Fibroblast of skin of back (primary cell): ENCODE measurements around the gene CUX1.
"Not testable (repeated sequence)": the region's sequence is repeated elsewhere in the genome, so short reads cannot be mapped to it uniquely, and the experiment has no call there.

Experiments
- DNase-seq: peaks from one replicate; pipeline ENCODE4 v3.0.0-alpha.2; 2013

Gene CUX1

DNA sequence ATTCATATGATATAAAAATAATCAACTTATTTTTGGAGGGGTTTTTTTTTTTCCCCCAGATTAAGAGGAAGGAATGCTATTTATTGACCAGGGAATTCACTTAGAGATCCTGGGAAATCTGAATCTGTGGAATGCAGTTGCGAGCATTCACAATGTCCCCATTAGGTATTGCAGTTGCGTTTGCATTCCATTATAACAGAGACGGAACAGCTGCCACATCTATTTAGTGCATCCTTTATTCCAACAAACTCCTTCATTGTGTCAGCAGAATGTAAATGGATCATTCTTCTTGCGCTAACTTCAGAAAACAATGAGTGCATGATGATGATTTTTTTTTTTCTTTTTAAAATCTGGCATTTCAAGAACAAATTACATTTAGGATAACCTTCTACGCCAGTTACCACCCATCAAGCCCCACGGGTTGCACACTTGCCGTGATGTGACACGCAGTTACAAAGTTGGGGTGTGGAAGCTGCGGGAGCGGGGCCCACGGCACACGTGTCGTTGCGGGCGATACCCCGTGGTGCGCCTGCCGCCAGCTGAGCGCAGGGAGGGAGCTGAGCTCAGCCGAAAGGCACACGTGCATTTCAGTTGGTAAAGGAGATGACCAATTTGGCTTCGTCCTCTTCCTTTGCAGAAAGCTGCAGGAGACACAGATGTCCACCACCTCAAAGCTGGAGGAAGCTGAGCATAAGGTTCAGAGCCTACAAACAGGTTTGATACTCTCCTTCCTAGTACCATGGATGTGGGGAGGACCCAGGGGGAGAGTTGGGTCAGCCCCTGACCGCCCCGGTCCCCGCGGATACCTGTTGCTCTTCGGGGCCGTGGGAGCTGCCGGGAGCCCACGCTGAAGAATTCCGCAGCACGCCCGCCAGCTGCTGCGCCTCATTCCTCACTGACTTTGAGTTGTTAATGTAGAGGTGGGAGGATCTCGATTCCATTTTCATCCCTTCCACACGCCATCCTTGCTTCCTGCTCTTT lies 293.9 kb downstream of the CUX1 start:
- peak; percentile 15 for DNase-seq

DNA sequence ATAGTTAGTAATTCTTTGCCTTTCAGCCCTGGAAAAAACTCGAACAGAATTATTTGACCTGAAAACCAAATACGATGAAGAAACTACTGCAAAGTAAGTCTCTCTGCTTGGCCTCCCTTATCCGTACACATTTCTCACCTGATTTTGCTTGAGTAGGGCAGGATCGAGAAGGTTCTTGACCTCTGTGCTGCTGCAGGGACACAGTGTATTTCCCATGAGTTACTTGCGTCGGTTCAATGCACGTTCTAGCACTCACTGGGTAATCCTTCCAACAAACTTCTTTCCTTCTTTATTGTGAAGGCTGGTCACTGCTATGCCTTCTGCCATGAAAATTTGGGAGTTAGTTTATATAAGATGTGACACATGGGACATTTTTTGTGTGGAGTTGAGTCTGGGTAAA lies 297.8 kb downstream of the CUX1 start:
- DNase-seq, result no peak

DNA sequence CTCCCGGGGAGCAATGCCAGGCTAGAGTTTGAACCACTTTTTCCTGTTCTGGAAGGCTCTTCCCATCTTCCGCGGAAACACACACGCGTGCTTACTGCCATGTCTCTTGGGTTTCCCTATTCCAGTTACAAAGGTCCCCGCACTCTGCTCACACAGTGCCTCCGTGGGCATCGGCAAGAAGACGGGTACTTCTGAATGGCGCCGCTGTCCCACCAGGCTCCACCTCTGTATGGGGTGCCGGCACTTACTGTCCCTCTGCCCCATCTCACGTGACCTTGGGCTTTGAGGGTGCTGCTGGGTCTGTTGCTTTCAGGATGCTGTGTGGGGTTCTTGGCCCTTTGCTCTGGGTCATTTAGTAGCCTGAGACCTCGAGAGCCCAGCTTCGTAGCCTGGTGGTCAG lies 298.5 kb downstream of the CUX1 start:
- DNase-seq, result no peak

DNA sequence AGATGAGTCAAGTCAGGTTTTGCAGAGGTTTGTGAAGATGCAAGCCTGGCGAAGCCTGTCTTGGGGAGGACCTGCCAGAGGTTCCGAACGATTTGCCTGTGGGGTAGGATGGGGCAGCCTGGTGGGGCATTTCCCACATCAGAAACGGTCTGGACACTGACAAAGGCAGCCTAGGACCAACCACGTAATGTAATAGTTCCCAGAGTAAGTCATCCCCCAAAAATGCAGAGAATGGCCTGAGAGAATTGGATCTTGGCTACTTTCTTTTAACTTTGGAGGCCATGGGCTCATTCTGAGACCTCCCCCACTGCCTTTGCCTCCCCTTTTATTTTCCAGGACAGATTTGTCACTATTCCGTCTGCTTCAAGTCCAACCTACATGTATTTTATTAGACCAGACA lies 300.3 kb downstream of the CUX1 start:
- peak; percentile 94 for DNase-seq

DNA sequence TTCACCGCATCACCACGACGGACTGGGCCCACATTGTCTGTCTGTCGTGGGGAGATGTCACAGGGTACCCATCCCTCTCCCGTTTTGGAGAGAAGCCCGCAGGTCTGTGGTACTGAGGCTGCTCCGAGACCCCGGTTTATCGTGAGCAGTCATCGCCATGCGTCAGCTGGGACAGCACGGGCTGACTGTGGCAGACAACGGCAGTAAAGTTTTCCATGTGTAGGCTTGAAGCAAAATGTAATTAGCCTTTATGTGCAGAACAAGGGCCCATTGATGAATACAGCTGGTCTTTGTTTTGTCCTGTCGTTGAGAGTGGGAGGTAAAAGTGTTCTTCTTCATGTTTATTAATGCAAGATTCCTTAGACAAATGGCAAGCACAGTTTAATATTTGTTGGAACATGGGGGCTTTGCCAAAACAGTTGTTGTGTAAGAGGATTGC lies 301.8 kb downstream of the CUX1 start:
- DNase-seq, result no peak

DNA sequence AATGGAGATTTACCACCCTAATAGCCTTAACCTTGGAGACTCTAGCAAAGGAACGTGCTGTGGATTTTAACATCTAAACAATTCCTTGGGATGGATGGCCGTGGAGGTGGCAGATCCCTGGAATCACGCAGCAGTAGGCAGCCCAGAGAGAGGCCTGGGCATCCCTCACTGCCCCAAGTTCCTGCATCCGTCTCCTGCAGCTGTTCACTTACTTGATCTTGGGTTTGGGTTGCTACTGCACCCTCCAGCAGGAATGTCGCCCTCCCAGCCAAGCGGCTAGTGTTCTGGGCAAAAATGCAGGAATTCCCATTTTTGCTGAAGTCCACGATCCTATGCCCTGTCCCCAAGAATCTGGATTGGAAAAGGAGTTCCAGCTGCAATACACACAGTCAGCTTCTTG lies 302.5 kb downstream of the CUX1 start:
- DNase-seq, result no peak

DNA sequence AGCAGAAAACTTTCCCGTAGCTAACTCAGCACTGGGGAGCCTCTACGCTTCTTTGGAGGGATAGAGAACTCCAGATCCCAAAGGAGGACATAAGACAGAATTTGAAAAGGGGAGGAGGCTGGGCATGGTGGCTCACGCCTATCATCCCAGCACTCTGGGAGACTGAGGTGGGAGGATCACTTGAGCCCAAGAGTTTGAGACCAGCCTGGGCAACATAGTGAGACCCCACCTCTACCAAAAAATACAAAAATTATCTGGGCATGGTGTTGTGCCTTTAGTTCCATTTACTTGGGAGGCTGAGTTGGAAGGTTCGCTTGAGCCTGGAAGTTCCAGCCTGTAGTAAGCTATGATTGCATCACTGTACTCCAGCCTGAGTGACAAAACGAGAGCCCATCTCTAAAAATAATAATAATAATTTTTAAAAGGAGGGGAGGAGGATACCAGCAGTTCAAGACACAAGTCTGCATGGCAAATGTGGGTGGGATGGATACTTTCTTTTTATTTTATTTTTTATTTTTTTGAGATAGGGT lies 303.3 kb downstream of the CUX1 start:
- no peak for DNase-seq

DNA sequence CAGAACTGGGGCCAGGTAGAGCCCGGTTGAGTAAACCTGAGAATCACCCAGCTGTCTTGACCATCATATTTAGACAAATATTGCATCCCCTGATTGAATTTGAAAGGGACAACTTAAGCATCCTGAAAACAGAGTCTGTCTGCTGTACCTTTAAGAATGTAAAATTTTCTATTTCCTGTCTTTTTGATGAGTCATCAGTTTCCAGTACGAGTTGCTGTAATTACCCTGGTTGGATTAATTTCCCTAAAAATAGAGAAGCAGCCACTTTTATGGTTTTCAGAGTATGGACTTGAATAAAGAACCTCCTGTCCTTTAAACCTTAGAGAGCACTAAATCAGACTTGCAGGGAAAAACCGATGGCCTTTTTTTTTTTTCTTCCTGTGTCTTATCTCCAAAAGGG lies 304.6 kb downstream of the CUX1 start:
- DNase-seq, result peak; percentile 50

DNA sequence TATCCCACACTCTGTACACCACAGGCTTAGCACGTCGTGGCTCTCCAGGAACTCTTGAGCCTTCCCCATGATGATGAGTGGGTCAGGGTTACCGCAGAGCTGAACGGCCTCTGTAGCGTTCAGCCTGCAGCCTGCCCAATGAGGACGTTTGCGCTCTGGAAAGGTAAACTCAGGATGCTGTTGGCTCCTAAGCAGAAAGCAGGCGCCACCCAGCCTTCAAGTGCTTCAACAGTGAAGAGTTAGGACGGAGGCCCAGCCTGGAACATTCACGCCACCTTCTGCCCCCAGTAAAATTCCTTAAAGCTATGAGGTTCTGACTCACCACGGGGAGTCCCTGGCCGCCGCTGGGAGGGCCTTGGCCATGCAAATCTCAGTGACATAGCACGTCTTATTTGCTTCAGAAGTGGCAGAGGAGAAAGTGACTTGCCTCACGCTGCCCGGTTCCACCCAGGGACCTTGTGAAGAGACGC lies 307.7 kb downstream of the CUX1 start:
- peak; percentile 84 for DNase-seq

DNA sequence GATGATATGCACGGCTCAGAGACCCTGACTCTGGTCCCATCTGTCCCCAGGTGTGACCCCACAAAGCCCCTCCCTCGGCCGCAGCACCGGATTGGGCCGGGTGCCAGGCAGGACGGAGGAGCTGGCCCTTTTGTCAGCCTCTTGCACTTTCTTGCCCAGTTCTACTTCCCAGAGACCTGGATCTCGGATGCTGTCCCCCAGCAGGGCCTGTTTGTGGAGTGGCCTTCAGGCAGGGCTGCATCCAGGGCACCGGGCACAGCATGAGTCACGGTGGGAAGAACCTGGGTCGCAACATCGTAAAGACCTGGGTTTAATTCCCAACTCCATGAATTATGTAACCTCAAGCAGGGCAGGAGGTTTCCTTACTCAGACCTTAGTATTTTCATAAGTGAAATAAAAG lies 310.9 kb downstream of the CUX1 start:
- DNase-seq, result no peak

DNA sequence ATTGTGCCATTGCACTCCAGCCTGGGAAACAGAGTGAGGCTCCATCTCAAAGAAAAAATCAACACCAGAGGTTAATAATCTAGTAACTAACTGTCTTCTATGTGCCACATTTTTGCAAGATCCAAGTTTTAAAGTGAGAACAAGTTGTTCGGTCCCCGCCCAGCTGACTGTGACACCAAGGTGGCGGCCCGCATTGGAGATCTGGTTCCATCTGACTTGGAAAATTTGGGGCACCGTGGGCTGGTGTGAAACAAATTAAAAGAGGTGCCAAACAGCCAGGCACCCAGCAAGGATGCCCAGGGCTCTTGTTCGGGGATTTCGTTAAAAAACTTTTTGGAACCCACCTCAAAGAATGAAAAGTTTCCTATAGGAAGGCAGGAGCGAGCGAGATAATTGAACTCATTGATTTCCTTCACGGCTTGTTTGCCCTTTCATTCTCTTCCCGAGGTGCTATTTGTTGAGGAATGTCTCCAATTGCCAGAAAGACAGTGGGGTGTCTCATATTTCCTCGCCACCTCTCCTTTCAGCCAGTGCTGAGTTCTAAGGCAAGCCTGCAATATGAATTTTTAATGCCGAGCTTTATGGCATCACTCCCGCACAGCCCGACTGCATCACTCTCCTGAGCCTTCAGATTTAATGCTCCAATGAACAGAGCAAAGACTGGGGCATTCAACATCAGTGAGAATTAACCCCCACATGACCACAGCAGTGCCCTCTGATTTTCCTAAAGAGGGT lies 312.4 kb downstream of the CUX1 start:
- DNase-seq, result no peak

DNA sequence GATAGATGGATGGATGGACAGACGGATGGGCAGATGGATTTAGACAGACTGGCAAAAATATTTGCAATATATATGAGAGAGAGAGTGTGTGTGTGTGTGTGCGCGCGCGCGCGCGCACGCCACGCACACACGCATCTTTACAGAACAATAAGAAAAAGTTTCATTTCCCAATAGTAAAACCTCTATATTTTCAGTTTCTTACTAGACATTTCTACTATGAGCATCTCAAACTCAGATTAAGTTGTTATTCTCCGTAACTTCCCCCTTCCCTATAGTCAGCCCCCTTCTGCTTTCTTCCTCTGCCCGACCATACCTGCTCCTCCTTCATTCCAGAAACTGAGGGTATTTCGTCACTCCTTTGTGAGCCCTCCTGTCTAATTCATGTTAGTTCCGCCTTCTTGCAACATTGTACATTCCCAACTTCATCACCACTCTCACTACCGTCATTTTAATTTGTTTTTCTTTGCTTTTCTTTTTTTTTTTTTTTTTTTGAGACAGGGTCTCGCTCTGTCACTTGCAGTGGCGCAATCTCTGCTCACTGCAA lies 314.9 kb downstream of the CUX1 start:
- DNase-seq, result no peak

DNA sequence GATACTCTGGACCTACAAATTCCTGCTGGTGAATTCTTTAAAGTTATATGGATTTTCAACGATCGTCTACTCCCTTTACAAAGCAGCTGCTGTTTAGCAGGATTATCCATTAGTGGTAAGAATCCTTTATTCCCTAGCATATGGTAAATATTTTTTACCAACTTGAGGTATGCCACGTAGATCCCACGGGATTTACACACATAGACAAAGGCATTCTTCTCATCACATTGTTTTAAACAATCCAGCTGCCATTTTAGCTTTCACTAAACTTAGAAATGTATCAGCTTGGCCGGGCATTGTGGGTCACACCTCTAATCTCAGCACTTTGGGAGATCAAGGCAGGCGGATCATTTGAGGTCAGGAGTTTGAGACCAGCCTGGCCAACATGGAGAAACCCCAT lies 321.2 kb downstream of the CUX1 start:
- peak; percentile 27 for DNase-seq

DNA sequence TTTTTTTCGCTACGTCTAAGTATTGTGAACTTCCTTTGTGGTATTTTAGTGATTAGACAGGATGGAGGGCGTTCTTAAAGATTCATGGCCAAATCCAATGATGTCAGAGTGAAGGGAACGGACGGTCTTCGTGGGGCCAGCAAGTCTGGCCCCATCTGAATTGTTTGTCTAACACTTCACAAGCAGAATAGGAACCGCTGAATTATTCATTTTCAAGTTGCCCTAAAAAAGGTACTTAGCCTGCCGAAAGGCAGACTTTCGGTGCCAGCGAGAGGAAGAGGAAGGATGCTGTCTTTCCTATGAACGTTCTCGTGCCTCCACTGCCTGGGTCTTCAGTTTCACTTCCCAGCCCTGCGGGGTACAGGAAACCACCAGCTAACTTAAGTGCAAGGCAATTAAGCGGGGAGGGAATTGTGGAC lies 323.5 kb downstream of the CUX1 start:
- no peak for DNase-seq

DNA sequence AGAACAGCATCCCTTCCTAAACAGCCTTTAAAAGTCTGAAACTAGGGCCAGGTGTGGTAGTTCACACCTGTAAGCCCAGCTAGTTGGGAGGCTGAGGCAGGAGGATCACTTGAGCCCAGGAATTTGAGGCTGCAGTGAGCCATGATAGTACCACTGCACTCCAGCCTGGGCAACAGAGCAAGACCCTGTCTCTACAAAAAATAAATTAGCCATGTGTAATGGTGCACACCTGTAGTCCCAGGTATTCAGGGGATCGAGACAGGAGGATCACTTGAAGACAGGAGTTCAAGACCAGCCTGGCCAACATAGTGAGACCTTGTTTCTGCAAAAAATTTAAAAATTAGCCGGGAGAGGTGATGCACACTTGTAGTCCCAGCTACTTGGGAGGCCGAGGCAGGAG lies 325.0 kb downstream of the CUX1 start:
- DNase-seq, result not testable (repeated sequence)

DNA sequence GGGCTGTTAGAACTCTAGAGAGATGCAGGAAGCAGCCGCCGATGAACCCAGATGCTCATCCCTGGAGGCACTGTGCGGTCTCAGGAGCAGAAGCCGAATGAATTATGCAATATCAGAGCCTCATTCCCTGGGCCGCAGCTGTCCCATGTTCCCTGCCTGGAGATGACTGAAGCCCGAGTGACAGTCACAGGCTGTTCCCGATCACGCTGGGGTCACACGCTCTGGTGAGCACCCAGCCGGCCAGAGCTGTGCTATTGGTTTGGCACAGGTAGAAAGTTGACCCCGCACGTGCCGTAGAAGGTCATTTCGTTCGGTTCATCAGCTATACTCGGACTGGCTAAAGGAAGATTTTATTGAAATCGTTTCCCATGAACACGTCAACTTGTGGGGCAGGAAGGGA lies 328.7 kb downstream of the CUX1 start:
- DNase-seq, result no peak

DNA sequence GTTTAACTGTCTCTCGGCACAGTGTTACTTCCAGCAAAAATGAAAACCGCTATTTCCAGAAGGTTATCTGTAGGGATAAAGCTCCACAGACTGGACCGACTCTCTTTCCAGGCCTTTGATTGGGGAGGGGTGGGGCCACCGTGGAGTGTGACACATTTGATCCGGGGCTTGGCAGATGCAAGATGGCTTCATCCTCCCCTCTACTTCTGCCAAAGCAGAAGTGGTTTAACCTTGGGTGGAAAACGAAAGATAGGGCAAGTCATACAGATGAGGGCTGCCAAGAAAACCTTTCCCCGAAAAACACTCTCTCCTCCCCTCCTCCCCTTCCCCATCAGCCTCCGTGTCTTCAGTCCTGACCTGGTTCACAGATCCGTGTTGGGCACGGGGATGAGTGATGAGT lies 329.6 kb downstream of the CUX1 start:
- DNase-seq, result no peak

DNA sequence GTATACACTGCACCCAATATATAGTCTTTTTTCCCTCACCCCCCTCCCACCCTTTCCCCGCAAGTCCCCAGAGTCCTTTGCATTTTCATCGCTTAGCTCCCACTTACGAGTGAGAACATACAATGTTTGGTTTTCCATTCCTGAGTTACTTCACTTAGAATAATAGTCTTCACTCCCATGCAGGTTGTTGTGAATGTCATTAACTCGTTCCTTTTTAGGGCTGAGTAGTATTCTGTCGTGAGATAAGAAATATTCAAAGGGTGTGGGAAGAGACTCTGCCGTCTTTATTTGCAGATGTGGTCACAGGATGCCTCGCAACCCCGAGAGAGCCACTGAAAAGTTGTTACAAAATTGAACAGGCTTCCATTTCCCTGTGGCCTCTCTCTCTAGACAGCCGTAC lies 331.4 kb downstream of the CUX1 start:
- DNase-seq, result no peak

DNA sequence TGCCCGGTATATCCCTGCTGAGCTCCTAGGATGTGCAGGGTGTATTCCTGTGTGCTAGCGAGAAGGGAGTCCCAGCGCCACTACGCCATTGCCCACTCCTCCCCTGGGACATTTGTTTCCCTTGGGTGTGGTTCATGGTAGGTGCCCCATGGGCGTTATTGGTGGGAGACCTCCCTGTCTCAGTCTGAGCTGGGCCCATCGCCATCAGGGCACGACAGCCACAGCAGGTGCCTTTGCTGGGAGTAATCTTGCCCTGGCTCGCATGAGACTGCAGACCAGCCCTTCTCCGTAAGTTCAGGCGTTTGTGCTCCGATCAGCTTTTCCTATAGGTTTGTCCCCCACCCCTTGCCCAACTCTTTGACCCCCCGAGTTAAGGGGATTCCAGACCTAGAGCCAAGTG lies 332.0 kb downstream of the CUX1 start:
- DNase-seq, result no peak

DNA sequence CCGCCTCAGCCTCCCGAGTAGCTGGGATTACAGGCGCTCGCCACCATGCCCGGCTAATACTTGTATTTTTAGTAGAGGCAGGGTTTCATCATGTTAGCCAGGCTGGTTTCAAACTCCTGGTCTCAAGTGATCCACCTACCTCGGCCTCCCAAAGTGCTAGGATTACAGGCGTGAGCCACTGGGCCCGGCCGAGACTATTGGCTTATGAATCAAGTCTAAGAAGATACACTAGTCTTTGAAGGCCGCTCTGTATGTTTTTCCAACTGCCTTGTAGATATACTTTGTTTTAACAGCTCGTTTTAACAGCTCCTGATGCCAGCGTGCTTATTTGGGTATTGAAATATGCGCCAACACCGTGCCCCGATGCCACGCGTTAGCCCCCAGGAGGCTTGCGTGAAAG lies 332.8 kb downstream of the CUX1 start:
- DNase-seq, result no peak

DNA sequence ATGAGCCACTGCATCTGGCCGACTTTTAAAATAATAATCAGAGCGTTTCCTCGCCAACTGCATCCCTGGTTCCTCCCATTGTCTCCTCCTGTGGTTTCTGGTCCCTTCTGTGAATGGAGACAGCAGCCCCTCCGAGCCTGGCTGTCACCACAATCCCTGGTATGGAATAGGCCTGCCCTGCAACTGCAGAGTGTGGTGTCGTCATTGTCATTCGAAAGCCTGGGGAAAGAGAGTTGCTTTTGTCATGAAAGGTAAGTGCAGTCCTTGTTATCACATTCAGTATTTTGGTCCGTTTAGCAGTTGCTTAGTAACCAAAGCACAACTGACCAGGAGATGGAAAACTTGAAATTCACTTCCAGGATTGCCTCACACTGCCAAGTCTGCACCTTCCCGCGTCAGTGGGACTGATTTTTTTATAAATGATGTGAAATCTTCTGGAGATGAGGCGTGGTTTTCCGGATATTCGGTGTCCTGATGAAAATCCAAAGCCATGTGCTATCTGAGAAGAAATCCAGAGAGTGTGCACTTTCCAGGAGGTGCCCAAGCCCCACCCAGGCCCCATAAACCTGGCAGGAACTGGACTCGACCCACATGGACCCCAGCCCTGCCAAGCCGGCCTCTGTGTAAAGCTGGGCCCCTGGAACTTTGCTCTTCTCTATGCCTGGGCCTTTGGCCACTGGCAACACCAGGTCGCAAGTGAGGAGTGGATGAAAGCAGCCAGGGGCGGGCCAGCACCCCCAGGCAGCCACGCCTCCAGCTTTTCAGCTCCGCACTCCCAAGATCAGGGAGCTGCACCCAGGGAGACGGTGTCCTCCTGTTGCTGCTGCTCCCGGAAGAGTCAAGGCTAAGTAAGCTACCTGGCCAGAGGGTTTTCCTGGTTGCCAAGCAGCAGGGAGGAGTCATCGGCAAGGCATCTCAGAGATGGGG lies 335.5 kb downstream of the CUX1 start:
- peak; percentile 21 for DNase-seq

DNA sequence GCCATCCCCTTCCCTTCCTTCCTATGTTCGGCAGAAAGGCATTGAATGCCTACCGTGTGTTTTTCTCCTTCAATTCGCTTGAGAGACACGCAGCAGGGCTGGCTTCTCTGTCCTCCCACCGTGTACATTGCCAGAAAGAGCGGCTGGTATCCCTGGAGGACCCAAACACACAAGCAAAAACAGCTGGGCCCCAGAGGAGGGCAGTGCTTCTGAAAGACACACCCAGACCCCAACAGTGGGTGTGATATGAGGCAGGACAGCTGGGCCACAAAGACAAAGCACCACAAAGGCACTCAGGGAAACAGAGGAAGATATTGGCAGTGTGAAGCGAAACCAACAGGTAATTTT lies 336.1 kb downstream of the CUX1 start:
- DNase-seq, result no peak
